Ammon's horn (tissue), 1 donor: Measurements from ENCODE around the gene M6PR.
"Not testable (repeated sequence)": the region's sequence is repeated elsewhere in the genome, so short reads cannot be mapped to it uniquely, and the experiment has no call there.

Experiments
- DNase-seq: peaks from one replicate; pipeline ENCODE4 v3.0.0-alpha.2; 2016; ENCODE audit warnings: low spot score

M6PR gene

DNA sequence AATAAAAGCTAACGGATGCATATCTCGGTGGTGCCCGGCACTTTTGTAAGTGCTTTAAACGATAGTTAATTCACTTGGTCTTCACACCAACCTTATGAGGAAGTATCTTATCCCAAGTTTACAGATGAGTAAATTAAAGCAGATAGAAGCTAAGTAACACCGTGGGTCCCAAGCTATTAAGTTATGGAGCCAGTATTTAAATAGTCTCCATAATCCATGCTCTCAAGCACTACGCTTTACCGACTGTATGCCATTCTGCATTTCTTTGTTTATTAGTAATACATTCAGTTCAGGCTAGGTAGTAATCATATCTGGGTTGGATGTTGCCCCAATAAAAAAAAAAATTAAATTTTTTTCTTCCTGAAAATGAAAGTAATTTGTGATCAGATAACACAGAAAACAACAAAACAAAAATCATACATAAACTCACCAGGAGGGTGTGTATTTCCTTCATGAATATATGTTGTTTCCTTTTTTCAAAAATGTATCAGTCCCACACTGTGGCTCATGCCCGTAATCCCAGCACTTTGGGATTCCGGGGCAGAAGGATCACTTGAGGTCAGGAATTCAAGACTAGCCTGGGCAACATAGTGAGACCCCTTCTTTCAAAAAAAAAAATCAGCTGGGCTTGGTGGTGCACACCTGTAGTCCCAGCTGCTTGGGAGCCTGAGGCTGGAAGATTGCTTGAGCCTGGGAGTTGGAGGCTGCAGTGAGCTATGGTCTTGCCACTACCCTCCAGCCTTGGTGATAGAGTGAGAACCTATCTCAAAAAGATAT is 1.4 kb upstream of the M6PR start:
- no peak for DNase-seq

DNA sequence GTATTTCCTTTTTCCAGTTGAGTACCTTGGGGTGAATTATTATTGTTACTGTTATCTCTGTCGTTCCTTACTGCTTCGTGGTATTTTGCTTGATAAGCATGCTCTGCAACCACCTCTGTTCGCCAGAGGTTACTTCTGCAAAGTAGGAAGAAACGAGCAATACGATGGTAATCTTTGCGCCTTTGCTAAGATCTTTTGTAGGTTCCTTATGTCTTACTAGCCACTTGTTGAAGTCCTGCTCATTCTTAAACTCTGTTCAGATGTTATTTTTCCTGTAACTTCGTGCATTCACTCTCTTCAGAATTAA is 729 bp upstream of the M6PR start:
- DNase-seq = no peak

DNA sequence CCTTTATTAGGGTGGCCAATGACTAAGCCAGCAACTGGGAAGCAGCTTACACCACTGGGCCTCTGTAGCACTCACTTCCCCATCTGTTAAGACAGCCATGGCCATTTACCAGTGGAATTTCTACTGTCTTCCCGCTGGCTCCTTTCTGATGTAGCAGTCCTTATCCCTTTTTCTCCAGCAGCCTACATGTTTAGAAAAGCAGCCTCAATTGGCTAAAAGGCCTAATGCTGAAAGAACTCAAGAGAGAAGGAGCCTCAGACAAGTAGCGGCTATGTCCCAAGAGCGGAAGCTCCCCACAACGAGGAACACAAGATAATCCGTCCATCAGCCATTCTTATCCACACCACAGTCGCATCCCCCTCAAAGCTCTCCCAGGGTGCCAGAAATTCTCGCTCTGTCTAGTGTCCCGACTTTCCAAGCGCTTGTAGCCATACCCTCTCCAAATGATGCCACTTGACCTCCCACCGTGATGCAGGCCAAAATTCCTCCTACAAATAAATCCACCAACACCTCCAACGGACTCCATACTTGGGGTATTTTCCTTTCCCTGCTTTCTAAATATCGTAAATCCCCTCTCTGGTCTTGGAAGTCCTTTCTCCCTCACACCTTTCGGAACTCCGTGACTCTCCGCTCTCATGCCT is 624 bp downstream of the M6PR start:
- peak; percentile 18 for DNase-seq

DNA sequence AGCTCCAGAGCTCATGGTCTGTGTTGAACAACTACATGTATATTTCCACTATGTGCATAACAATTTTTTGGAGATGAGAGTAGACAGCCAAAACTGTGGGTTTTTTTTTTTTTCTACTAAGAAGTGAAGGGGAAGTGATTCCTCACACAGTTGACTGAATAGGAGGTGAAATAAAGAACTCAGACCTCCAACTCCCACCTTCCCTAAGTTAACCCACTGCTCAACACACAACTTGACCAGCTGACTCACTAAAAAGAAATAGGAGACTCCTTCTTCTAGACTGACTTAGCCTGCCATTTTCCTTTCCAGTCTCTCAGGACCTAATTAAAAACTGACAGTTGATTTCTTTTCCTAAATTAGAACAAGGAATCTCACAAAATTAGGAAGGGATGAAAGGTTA is 1.7 kb downstream of the M6PR start:
- DNase-seq = no peak

DNA sequence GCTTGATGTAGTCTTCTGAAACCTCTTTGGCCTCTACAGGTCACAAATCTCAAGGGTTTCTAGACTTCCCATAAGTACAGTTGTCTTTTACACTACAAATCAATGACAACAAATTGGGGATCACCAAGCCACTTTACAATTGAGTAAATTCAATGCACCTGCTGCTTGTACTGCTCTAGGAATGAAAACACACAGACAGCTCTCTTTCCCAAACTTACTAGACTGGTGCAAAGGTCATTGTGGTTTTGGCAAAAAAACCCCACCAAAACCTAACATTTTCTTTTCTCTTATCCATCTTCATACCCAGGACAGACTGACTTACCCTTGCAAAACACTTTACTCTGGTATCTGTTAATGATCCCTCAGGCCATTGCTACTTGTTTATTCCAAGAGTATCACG is 2.7 kb downstream of the M6PR start:
- no peak for DNase-seq

DNA sequence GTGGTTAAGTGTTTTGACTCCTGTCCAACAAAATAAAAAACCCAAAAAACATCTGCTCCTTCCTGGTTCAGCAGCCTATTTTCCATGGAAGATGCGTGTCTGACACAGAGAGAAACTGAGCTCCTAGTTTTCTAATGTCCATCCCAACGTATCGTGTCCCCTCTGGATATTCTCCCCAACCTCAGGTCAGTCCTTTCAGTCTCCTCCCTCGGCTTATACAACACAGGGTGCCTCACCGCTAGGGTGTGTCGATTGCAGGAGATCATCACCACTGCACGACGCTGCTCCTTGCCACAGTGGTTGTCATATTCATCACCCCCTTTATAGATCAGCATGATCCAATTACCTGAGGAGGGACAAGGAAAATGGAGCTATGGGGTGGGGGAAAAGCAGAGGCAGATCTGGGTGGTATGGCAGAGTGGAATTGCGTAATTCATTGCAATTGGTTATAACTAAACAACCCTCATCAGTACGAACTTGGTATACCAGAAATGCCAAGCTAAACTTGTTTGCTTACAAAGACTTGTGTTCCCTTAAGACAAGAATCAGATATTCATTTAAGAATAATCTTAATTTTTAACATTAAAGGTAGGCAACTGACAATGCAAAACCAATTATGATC is 5.8 kb downstream of the M6PR start:
- DNase-seq = no peak

DNA sequence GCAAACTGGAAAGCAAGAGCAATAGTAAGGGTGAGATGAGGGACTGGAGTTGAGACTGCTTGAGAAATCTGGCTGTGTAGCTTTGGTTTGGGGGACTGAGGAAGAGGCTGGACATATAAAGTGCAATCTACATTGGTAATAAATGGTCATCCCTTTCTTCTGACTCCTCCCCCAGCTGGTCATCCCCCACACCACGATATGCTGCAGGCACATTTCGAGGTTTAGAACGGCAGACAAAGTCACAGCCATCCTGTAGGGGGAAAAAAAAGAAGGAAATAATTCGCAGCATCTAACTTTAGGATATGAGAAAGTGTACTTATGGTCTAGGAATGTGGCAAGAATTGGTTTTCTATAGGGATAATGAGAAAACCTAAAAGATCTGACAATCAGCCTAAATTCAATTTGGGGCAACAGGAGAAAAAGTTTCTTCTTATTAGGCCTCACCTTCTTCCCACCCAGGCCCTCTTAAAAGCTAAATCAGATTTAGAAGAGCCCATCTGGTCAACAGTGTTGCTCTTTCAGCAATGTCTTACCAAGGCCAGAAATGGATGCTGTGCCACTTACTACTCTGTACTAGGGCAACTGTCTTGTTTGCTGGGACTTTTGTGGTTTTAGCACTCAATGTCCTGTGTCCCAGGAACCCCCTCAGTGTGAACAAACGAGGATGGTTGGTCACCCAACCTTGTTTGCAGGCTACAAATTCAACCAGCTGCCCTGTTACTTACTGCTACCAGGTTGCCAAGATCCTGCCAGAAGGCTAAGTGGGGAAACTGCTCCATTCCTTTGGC is 7.6 kb downstream of the M6PR start:
- no peak for DNase-seq

DNA sequence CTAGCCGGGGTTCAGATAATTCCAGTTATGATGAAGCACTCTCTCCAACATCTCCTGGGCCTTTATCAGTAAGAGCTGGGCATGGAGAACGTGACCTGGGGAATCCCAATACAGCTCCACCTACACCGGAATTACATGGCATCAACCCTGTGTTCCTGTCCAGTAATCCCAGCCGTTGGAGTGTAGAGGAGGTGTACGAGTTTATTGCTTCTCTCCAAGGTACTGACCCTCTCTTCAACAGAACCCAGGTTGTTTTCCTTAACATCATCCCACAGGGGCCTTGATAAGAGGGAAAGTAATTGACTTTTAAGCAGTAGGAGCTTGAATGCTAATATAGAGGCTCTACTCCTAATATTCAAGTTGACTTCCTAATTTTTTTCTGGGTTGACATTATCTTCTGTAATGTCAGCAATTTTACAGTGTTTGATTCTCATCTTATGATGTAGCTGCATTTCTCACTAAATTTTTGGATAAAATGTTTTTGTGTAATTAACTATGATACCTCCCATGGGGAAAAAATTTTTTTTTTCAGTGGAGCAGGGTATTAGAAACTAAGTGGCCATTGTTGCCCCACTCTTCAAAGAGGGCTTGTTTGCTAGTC is 11.5 kb downstream of the M6PR start:
- DNase-seq = not testable (repeated sequence)

DNA sequence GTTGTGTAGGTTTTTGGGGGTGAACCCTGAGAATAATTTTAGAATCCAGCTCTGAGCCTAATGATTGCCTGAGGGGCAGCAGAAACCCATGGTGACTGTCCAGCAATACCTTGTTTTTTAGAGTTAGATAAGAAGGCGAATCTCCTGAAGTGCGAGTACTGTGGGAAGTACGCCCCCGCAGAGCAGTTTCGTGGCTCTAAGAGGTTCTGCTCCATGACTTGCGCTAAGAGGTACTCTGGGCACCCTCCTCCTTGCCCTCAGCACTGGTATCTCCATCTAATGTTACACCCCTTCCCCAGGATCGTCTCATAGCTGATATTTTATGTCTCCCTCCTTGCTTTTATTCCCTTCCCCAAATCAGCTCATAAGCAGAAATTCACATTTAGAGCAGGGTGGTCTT is 12.7 kb downstream of the M6PR start:
- DNase-seq = no peak

DNA sequence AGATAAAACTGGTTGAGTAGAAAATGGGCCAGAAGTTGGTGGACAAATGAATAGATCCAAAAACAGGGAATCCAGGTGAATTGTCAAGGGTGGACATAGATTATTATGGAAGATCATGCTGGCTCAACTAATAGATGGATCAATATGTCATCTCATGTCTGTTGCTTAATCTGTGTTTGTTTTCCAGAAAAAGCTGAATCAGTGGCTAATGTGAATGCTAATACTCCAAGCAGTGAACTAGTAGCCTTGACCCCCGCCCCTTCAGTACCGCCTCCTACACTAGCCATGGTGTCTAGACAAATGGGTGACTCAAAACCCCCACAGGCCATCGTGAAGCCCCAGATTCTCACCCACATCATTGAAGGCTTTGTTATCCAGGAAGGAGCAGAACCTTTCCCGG is 15.4 kb downstream of the M6PR start:
- DNase-seq = not testable (repeated sequence)

DNA sequence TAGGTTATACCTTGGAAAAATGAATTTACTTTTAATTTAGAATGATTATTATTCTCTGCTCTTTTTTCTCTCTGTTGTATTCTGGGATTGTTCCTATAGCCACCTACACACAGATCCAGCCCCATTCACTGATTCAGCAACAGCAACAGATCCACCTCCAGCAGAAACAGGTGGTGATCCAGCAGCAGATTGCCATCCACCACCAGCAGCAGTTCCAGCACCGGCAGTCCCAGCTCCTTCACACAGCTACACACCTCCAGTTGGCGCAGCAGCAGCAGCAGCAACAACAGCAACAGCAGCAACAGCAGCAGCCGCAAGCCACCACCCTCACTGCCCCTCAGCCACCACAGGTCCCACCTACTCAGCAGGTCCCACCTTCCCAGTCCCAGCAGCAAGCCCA is 17.0 kb downstream of the M6PR start:
- not testable (repeated sequence) for DNase-seq

DNA sequence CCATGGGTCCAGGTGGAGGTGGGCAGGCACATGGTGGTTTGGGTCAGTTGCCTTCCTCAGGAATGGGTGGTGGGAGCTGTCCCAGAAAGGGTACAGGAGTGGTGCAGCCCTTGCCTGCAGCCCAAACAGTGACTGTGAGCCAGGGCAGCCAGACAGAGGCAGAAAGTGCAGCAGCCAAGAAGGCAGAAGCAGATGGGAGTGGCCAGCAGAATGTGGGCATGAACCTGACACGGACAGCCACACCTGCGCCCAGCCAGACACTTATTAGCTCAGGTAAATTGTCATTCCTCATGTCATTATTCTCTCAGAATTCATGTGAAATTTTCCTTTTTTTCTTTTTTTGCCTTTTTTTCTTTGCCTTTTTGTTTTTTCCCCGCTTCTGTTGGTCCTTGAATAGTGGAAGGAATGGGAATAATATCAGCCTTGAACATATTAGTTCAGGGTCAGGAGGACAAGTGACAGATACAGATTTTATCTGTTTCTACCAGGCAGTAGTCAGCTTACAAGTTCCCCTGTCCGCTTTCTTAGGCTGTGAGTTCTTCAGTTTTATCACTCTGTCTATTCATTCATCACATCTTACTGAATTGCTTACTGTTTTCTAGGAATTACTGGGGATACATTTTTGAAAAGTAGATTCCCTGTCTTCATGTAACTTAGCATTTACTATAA is 18.7 kb downstream of the M6PR start:
- not testable (repeated sequence) for DNase-seq

DNA sequence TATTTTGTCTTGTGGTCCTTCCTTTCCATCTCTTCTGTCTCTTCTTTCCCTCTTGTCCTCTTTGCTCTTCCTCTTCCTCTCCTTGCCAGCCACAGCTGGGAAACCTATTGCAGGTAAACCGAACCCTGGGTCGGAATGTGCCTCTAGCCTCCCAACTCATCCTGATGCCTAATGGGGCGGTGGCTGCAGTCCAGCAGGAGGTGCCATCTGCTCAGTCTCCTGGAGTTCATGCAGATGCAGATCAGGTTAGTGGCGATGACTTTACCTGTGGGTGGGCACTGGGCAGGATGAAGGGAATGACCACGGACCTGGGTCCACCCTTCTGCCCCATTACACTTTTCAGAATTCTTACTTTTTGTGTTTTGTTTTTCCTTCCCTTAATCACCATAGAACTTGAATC is 26.9 kb downstream of the M6PR start:
- no peak for DNase-seq

DNA sequence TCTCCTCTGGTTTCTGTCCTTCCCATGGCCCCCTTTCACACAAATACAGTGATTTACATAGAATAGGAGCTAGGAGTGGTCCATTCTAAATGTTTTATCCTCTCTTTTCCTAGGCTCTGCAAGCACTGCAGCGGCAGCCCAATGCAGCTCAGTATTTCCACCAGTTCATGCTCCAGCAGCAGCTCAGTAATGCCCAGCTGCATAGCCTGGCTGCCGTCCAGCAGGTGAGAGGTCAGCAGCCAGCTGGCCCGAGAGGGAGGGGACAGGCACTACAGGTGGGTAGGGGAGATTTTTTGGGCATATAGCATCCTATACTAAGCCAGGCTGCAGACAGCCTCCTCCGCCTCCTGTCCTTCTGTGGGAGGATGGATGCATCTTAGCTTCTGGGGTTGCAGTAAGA is 29.8 kb downstream of the M6PR start:
- DNase-seq = not testable (repeated sequence)

DNA sequence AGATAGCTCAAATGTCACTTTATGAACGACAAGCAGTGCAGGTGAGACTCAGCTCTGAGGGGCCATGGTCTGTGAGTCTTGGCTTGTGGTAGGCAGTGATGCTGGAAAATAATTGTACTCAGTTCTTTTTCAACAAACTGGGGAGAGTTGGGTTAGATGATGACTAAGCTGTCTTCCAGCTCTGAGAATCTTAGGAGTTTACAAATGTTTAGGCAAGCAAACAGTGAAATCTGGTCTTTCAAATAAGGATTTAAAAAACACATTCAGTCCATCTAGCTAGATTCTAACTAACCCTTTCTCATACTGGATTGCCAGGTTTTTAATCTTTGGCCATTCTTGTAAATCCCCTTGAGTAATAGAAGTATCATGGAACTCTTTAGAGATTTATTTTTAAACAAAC is 31.7 kb downstream of the M6PR start:
- no peak for DNase-seq

DNA sequence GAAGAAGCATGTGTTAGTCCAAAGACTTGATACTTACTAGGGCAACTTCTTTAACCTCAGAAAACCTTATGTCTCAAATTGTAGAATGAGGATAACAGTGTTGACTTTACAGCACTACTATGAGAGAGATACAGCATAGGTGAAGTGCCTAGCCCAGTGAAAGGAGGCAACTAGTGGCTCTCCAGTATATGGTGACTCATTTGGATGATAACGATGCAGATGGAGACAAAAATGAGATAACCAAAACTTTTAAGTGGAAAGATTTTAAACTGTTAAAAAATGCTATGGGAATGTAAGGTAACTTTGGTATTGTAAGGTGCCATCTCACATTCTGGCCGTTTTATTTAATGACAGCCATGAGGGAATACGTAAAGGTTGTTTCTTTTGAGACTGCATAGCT is 32.4 kb downstream of the M6PR start:
- DNase-seq = no peak

DNA sequence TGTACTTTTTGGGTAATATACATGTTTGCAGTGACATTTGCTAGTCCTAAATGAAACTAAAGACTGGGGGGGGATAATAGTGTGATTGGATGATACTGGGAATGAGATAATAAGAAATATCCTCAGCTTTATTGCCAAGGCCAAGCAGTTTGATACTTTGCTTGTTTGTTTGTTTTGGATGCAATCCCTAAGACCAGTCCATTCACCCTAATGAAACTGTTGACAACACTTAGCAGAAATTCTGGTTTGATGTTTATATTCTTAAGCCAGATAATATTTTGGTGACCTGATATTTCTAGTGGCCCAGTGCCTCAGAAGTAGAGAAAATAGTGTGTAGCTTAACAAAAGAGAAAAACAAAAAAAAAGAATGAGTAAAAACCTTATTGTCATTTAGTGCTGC is 33.3 kb downstream of the M6PR start:
- DNase-seq = no peak

DNA sequence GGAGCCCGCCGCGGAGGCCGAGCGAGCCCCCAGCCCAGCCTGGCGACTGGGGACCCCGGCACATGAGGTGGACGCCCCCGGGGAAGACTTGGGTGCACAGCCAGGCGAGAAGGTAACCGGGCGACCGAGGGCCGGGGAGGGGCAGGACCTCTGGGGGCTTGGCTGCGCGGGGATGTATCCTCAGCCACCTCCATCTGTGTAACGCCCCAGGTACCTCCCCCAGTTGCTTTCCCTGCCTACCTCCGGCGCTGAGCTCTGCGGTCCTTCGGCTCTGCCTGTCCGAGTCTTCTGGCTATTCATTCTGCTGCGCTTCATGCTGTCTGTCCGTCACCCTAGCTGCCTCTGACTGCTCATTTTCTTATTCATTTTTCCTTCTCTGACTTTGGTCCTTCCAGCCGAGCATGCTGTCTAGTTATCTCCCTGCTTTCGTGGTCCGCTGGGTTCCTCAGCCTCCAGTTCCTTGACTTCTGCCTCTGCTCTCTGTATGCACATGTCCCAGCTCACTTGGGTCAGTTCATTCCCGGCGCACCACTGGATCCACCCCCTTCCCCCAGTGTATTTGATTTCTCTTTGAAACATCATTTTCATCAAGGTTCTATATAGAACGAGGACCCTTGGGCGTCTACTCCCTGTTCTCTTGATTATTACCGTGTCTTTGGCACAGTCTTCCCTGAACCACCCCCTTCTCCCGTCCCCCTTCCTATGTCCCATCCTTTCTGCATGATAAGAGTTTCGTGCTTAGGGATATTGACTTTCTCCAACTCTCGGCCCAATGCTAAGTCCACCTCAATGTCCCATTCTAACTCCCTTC is 34.5 kb downstream of the M6PR start:
- DNase-seq = peak; percentile 60

DNA sequence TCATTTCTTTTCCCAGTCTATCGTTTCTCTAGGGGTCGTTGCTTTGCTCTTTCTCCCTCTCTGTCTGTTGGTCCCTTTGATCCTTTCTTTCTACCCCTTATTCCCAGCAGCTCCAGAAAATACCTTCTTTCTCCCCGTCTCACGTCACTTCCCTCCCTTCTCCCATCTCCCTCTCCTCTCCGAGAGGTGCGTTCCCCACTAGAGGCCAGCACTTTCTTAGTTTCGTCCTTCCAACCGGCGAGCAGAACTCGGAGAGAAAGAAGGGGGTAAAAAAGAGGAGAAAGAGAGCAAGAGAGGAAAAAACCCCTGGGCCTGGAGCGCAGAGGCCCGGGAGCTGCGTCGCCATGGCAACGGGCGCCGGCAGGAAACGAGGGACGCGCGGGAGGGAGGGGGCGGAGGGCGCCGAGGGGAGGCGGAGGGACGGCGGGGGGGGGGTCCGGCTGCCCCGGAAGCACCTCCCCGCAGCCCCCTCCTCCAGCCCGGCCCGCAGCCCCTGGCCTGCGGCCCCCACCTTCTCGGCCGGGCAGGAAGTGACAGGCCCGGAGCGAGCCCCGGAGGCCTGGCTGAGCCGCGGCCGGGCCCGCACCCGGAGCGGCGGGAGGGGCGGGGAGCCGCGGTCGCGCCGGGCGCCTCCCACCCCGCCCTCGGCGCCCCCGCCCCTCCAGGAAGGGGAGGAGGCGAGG is 35.3 kb downstream of the M6PR start, which contains the start of gene PHC1:
PHC1 (plus strand) TSS at position 477 of the 683 bp plus-strand sequence. CDS start 3,169 bp downstream, outside the sequence.
- peak; percentile 89 for DNase-seq

DNA sequence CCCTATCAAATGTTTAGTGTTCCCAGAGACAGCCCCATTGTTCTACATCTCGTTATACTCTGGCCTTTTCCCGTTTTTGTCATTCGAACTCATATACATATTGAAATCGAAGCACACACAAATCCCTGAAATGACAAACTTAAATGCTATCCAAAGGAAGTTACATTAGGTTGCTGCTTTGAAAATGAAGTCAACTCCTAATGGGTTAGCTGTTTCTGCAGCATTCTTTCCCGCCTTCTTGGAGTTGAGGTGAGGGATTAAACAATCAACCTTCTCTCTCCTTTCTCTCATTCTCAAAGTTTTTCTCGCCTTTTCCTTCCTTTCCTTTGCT is 35.8 kb downstream of the M6PR start:
- DNase-seq = no peak
